ENCODE data around the gene USP34.
"Not testable (repeated sequence)": the region's sequence is repeated elsewhere in the genome, so short reads cannot be mapped to it uniquely, and the experiment has no call there.

The USP34 gene

GRCh38 chr2:61238219-61239012 lies 232.5 kb downstream of the USP34 start:
- no peak for DNase-seq

GRCh38 chr2:61235716-61236115 lies 235.2 kb downstream of the USP34 start:
- no peak for DNase-seq

- no peak for DNase-seq
Measured at GRCh38 chr2:61233581-61233980, 237.3 kb downstream of the USP34 start.

- no peak for DNase-seq
Measured at GRCh38 chr2:61229936-61230335, 241.0 kb downstream of the USP34 start.

- no peak for DNase-seq
Measured at GRCh38 chr2:61222567-61222966, 248.3 kb downstream of the USP34 start.

- DNase-seq: no peak
Measured at GRCh38 chr2:61221819-61222218, 249.1 kb downstream of the USP34 start.

GRCh38 chr2:61220768-61221167 lies 250.1 kb downstream of the USP34 start:
- DNase-seq: no peak

GRCh38 chr2:61218817-61219170 lies 252.1 kb downstream of the USP34 start:
- no peak for DNase-seq

GRCh38 chr2:61218076-61218816 lies 252.6 kb downstream of the USP34 start:
- no peak for DNase-seq

GRCh38 chr2:61214171-61214570 lies 256.7 kb downstream of the USP34 start:
- no peak for DNase-seq

- DNase-seq: no peak
Measured at GRCh38 chr2:61210332-61210981, 260.4 kb downstream of the USP34 start.

- no peak for DNase-seq
Measured at GRCh38 chr2:61205132-61205531, 265.8 kb downstream of the USP34 start.

- DNase-seq: no peak
Measured at GRCh38 chr2:61196671-61197070, 274.2 kb downstream of the USP34 start.

GRCh38 chr2:61194646-61195045 lies 276.2 kb downstream of the USP34 start:
- DNase-seq: not testable (repeated sequence)

GRCh38 chr2:61193670-61194561 lies 277.0 kb downstream of the USP34 start:
- DNase-seq: no peak

GRCh38 chr2:61187085-61187484 lies 283.8 kb downstream of the USP34 start:
- DNase-seq: no peak

GRCh38 chr2:61185231-61185728 lies 285.6 kb downstream of the USP34 start:
- DNase-seq: no peak

GRCh38 chr2:61184263-61184662 lies 286.6 kb downstream of the USP34 start:
- no peak for DNase-seq

GRCh38 chr2:61183795-61184194 lies 287.1 kb downstream of the USP34 start:
- no peak for DNase-seq

GRCh38 chr2:61182059-61182383 lies 288.9 kb downstream of the USP34 start:
- no peak for DNase-seq

- DNase-seq: no peak
Measured at GRCh38 chr2:61181382-61182058, 289.4 kb downstream of the USP34 start.

- no peak for DNase-seq
Measured at GRCh38 chr2:61180686-61181085, 290.2 kb downstream of the USP34 start.

Measured in NCI-H526 (cell line).